CD4-positive, alpha-beta T cell treated with Interleukin-4 for 4 hours (primary cell): ENCODE results near the gene A3GALT2.

Experiments
- DNase-seq: peaks from one replicate; pipeline ENCODE4 v3.0.0-alpha.2; 2020

A3GALT2 gene

DNA sequence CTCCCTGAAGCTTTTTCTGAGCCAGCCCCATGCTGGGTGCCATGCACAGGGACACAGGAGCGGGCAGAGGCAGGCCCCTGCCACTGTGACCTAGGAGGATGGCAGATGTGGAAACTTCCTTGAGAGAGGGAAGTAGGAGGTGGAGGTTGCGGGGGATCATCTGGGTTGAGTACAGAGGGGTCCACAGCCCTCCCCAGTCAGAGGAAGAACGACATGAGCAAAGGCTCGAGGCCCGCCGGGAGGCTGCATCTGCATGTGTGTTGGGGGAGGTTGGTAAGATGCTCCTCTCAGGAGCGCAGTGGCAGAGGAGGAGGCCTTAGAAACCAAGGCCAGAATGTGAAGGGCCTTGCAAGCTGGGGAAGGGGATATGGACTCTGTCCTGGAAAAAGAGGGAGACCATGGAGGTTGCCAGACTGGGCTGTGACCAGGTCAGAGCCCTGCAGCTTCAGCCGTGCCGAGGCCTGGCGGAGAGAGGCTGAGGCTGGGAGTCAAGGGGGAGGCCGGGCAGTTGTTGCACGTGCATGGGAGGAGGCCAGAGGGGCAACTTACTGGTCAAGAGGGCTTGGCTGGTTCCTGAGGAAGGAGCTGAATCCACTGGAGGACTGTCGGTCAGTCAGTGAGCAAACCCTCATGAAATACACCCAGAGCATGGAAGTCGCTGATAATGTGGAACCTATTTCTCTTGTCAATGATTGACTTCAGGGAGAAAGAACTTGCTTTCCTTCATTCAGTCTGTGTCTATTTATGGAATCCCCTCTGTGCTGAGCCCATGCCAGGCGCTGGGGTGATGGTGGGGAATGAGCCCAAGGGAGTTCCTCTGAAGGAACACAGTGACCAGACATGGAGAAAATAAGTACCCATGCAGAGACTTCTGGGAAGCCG, 31.7 kb downstream of the A3GALT2 start:
- DNase-seq: no peak

DNA sequence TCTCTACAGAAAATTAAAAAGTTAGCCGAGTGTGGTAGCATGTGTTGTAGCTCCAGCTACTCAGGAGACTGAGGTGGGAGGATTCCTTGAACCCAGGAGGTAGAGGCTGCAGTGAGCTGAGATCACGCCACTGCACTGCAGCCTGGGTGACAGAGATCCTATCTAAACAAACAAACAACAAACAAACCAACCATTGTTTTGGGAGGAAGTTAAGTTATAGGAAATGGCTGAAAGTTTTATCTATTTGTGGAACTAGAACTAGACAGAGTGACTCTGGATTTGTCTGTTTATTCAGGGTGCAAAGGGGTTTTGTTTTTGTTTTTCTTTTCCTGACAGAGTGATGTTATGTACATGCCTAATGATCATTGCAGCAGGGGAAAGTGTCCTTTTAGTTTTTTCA, 33.6 kb downstream of the A3GALT2 start:
- no peak for DNase-seq

DNA sequence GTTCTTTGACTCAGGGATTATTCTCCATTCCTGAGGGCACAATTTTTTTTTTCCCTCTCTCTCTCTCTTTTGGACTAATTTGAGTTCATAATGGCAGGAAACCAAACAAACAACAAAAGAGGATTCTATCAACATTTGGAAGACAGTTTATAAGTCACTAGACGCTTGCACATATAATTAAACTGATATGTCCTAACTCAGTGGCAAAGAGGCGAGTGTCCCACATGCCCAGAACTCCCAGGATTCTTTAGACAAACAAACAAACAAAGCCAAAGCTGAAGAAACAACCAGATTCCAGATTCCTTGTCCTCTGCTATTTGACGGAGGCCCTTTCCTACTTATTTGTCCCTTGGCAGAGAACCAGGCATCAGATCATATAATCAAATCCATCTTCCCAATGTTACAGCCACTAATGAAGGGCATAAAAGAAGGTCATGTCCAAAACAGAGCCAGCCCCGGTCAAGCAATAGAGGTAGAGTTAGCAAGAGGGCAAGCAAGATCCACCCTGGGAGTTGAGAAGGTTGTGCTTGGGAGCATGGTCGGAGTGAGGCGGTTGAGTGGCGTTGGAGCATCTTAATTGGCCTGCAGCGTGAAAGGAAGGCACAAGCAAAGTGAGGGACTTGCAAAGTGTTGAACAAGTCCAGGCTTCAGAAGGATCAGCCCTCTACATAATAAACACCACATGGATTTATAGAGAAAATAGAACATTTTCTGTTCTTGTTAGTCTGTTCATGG, 34.3 kb downstream of the A3GALT2 start:
- no peak for DNase-seq

DNA sequence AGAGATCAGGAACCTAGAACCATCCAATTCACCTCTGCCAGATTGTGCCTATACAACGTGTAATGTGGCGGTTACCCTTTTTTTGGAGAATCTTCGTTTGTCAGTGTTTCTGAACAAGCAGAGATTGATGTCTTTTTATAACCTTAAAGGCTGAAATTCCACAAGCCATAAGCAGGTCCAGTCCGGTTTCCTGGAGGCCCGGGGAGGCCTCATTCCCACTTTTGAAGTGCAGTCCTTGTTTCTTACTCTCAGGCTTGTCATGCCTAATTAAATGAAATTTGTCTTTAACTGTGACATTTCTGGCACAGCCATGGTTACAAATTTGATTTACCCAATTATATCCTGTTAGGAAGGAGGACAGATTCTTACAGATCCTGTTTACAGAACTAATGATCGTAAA, 36.8 kb downstream of the A3GALT2 start:
- DNase-seq: no peak

DNA sequence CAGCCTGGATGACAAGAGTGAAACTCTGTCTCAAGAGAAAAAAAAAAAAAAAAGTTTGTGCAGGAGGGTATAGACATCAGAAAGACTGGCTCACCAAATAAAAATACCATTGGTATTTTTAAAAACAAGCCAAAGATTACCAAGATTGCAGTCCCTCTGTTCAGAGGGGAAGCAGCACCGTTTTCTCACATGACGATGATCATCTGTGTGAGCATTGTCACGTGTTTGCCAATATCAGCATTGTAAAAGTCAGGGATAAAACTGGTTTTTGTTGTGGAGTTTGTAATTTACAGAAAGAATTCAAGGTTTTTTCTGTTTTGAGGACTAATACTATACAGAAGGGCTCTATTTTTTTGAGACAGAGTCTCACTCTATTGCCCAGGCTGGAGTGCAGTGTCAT, 38.1 kb downstream of the A3GALT2 start:
- no peak for DNase-seq

DNA sequence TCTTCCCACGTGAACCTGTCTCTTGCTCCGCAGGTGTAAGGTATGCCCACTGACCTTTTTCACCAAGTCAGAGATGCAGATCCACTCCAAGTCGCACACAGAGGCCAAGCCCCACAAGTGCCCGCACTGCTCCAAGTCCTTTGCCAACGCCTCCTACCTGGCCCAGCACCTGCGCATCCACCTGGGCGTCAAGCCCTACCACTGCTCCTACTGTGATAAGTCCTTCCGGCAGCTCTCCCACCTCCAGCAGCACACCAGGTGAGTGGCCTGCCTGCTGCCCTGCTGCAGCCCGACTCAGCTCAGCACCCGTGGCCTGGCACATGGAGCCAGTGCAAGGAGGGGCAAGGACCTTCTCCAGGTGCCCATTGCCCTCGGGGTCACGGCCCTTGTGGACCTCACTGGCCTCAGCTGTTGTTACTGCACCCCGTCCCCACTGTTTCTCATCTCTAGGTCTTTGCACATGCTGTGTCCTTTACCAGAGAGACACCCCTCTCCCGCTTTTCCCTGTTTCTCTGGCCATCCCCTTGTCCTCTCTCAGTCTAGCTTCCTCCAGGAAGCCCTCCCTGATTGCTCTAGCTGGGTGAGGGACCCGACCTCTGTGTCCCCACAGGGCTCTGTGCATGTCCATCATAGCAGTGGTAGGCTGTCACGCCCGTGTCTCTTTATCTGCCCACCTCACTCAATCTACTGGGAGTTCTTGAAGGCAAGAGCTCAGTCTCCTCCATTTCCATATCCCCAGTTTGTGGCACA, 39.2 kb downstream of the A3GALT2 start:
- no peak for DNase-seq

DNA sequence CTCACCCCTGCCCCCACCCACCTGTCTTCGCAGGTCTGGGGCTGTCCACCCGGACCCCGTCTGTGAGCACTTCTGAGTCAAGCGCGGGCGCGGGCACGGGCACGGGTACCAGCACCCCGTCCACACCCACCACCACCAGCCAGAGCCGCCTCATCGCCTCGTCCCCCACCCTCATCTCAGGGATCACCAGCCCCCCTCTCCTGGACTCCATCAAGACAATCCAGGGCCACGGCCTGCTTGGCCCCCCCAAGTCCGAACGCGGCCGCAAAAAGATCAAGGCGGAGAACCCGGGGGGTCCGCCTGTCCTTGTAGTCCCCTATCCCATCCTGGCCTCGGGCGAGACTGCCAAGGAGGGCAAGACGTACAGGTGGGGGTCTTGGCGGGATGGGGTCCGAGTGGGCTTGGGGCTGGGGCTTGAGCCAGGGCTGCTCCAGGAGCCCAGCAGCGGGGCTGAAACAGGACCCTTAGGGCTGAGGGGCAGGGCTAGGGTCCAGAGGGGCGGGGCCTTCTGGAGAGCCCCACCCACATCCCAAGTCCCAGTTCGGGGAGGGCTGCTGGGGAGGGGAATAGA, 40.7 kb downstream of the A3GALT2 start:
- DNase-seq: no peak

DNA sequence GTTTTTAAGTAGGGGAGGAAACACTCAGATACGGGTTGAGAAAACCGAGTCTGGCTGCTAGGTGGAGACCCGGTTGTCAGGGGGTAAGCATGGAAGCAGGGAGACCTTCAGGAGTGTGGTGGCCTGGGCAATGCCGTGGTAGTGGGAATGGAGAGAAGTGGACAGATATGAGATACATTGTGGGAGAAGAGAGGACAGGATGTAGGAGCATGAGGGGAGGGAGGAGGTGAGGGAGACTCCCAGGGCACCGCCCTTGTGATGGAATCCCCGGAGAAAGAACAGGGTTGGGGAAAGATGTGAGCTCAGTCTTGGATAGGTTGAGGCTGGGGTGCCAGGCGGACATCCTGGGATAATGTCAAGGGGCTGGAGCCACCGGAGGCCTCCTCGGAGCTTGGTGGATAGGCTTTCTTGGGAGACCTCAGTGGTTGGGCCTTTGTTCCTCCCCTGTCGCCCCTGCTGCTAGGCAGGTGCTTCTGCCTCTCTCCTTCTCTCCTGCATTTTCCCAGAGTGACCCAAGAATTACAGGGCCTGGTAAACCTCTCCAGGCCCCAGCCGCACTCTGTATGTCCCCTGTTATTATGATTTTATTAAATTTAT, 43.3 kb downstream of the A3GALT2 start:
- DNase-seq: no peak

DNA sequence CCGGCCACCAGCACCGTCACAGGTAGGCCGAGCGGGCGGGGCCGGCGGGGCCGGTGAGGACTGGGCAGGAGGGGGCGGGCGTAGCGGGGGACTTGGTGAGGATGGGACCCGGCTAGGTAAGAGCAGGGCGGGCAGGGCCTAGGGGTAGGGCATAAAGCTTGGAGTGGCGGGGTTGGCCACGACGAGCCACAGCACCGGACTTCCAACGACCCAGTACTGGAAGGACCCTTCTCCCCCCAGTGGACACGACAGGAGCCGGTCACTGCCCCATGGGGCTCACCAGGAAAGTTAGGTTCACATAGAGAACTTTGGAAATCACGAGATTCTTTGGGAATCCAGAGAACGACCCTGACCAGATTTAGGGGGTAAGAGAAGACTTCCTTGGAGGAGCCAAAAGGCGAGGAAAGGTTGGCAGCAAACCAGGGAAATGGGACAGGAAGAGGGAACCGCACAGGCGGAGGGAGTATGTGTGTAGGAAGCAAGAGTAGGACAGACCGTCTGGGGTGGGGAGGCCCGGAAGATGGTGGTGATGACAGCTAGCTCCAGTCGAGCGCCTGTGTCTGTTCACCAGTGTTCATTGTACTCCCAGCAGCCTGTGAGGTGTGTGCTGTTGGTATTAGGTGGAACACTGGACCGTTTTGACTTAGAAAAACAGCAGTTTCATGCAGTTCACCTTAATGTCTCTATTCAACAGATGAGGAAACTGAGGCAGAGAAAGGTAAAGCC, 44.2 kb downstream of the A3GALT2 start:
- no peak for DNase-seq

DNA sequence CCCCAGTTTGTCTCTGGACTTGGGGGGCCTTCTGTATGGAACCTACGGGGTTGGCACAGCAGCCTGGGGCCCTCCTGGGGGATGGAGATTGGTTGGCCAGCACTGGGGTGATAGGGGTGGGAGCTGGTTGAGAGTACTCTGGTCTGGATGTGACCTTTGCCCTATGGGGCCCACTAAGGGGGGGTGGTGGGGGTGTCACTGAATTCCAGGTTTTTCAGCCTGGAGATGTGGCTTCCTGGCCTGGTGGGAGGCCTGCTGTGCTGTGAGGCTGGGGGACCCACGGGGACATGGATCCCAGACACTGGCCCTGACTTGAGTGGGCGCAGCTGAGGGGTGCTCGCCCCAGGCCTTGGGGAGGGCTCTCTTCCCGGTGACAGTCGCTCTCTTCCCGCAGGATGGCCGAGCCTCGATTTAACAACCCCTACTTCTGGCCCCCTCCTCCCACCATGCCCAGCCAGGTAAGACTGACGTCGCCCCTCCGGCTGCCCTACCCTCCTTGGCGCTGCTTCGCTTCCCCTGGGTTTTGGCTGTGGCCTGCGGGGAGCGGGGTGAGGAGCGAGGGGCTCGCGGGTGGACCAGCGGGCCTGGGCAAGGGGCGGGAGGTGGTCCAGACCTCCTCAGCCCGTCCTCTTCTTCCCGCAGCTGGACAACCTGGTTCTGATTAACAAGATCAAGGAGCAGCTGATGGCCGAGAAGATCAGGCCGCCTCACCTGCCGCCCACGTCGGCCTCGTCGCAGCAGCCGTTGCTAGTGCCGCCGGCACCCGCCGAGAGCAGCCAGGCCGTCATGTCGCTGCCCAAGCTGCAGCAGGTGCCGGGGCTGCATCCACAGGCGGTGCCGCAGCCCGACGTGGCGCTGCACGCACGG, 45.0 kb downstream of the A3GALT2 start:
- no peak for DNase-seq

DNA sequence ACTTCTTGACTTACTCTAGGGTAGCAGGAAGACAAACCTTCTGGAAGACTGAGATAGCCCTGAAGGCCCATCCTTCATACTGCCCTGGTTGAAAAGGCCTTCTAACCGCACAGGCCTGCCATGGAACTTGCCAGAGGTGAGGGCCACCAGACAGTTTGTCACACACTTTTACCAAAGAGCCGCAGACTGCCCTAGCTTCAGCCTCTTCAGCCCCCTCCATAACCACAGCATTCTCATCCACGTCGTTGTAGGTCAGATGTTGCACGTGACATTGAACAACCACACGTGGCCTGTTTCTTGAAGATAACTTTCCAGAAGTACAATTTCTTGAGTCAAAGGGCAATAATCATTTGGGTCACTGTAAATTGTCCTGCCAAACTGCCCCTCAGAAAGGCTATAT, 45.7 kb downstream of the A3GALT2 start:
- no peak for DNase-seq

DNA sequence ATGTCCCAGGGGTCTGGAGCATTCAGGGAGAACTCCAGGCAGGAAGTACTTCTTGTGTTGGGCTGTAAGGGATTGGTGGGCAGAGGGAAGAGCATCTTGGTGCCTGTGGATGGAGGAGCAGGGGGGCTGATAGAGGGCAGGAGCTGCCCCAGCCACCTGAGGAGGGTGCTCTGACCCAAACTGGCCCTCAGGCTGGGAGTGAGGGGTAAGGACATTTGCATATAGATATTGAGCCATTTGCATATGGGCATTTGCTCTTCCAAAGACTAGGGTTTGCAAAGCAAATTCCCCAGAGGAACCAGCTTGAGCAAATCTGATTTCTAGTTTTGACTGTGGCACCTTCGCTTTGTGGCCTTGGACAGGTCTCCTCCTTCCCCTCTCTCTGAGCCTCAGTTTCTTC, 46.5 kb downstream of the A3GALT2 start:
- DNase-seq: no peak

DNA sequence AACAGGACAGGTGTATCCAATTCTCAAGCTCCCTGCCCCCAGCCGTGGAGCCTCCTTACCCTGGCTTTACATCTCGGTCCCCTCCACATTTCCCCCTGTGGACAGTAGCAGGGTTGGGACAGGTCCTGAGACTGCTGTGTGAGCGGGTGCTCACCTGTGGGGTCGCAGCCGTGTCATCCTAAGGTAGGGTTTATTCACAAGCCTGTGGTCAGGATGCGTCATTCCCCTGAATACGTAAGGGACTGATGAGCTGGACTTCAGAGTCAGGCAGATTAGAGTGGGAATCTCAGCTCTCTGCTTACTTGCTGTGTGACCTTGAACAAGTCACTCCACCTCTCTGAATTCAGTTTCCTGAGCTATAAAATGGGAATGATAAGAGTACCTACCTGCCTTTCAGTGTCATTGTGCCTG, 46.9 kb downstream of the A3GALT2 start:
- DNase-seq: no peak

DNA sequence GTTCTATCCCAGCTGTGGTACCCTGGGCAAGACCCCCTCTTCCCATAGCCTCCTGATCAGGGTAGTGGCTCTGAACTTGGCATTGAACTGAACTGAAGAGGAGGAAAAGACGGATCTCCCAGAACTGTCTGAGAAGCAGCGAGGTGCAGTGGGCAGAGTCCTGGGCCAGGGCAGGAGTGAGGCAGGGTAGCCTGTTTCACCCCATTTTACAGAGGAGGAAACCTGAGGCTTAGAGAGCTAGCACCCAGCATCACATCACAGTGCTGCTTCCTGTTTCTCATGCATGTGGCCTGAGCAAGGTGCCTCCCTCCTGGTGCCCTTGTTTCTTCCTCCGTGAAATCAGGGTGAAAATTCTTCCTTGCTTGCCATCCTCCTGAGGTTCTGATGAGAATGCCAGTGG, 47.5 kb downstream of the A3GALT2 start:
- peak; percentile 37 for DNase-seq

DNA sequence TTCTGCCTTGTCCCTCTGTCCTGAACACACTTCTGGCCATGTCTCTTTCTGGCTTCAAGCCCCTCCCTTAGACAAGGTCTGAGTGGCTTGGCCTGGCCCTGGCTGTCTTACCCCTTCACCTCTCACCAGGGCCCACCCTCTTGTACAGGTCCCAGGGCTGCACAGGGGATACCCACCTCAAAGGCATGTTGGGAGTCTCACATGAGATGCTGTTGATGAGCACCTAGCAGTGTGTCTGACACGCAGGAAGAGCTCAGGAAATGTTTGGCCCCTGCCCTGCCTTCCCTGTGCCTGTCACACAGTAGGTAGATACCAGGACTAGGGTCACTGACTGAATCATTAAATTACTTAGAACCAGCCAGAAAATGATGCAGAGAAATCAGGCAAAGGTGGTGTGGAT, 48.0 kb downstream of the A3GALT2 start:
- DNase-seq: no peak

DNA sequence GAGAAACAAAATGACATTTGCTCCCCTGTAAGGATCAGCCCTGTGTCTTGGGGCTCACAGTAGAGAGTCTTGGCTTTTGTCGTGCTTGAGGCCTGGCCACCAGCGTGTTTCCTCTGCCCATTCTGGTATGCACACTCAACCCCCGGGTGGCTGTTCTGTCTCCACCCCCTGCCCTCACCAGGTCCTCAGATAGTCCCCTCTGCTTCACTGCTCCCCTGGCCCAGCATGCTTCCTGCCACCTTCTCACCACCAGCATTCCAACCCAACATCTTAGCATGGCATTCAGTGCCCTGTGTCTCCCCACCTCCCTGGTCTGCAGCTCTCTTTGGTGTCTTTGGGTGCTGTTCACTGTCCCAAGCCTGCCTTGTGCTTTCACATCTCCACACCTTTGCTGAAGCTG, 48.4 kb downstream of the A3GALT2 start:
- DNase-seq: no peak

DNA sequence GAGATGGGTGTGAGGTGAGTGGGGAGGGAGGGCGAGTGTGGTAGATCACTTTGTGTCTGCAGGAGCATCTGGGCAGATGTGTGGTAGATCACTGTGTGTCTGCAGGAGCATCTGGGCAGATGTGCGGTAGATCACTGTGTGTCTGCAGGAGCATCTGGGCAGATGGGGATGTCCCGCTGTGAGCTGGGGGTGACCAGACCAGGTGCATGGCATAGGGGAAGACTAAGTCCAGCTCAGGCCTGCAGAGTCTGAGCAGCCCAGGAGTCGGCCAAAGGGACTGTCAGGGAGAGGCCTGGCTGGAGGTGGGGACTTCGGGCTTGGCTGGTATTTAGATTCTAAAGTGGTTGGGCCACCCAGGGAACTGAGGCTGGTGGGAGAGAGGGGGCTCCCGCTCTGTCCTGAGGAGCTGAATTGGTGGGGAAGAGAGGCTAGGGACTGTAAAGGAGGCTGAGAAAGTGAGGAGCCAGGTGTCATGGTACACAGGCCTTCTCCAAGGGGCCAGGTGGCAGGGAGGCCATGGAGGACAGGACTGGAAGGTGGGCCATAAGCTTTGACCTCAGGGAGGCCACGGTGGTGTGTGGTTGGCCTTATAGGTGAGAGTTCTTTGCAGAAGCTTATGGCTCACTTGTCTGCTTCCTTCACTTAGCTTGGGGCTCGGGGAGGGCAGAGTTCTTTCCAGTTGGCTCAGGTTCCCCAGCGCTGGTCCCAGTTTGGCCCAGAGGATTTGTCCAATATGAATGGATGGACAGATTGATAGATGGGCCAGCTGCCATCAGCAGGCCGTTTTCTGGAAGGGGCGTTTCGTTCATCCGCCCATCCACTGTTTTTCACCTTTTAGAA, 49.0 kb downstream of the A3GALT2 start:
- no peak for DNase-seq

DNA sequence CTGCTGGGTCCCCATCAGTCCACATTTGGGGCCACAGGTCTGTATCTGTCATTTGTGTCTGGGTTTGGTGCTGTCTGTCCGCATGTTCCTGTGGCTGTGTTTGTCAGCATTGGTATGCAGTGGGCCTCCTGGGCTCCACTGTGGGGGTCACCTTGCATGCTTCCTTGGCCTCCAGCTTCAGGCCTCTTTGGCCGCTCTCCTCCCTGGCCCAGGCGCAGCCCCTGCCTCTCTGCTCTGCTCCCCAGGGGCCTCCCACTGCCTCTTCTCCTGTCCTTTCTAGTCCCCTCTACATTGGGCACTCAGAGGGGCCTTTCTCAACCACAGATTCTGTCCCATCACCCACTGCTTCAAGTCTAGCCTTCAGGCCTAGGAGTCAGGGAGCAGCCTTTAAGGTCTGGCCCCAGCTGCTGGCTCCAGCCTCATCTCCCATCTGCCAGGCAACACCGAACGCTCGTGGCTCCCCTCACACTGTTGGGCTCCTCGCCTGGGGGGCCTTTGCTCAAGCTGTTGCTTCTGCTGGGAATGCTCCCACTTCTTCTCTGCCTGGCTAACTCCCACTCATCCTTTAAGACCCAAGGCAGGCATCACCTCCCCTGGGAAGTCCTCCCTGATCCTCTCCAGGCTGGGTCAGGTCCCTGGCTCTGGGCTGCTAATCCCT, 50.0 kb downstream of the A3GALT2 start:
- no peak for DNase-seq

DNA sequence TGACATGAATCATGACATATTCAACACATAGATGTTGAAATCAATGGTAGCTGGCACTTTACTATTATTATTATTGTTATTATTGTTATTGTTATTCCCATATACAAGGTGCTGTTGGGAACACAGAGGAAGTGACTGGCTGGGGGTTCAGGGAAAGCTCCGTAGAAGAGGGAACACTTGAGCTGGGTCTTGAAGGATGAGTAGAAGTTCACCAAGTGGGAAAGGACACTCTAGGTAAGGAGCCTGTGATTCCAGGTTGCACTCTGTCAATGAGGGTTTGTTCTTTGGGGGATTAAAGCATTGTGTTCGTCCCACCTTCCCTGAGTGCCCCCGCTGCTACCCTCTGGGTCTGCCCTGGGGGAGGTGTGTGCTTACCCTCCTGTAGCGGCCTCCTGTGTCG, 50.5 kb downstream of the A3GALT2 start:
- no peak for DNase-seq

DNA sequence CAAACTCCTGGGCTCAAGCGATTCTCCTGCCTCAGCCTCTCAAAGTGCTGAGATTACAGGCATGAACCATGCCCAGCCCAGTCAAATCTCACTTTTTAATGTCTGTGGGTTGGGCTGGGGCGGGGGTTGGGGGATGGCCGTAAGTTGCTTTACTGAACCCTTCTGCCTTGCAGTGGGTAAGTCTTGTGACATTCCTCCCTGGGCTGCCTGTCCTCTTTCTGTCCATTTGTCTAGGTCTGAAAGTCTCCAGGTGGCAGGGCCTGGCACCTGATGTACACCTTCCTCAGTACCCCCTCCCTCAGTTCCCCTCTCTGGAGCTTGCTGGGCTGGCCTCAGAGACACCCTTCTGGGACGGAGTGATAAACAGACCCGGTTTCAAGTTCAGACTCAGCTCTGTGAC, 51.3 kb downstream of the A3GALT2 start:
- no peak for DNase-seq
